Measurements from ENCODE around the gene EFCAB11.

The EFCAB11 gene, protein sequence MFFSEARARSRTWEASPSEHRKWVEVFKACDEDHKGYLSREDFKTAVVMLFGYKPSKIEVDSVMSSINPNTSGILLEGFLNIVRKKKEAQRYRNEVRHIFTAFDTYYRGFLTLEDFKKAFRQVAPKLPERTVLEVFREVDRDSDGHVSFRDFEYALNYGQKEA

DNA sequence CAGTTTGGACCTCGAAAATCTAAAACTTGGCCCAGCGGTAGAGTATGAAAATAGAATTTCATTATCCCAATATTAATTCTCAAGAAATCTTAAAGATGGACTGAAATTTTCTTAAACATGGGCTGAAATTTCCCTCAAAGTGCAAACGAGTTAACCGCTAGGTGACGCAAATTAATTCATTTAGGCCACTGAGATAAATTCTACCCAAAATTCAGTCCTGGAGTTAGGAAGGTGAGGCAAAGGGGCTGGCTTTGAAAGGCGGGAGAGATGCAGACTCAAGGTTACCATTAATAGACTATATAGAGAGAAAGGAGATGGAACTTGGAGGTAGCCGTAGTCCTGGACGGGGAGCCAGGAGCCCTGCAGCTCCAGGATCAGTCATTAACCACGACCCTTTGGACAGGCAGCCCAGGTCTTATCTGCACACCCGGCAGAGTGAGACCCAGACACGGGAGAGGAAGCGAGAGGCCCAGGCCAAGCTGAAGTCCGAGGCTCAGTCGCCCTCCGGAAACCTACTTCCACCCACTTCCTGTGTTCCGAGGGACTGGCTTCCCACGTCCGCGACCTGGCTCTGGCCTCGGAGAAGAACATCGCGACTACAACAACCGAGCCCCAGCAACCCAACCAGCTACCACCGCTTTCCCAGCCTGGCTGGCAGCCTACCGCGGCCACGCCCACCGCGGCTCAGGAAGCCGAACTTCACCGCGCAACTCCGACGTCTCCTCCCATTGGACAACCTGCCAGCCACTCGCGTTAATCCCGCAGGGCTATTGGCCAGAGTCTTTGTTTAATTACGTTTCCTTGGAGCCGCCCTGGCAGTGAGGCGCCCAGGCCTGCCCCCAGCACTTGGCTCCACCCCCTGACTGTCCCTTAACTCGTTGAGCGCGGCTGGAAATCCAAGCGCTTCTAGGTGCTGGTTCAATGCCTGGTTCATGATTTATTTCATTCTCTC is at the start of gene EFCAB11:
Gene EFCAB11 (minus strand): TSS at position 661 of the 952 bp plus-strand sequence. CDS start 70 bp downstream, at position 591.
- peaks cover 32% of the 10 kb centered on the region for H3K36me3 ChIP-seq (ENCODE audit: insufficient read depth, insufficient read length, low read length)
- no peaks in the 10 kb centered on the region for H3K27me3 ChIP-seq (ENCODE audit: insufficient read depth, insufficient read length)
- peak within 1 kb of the TSS; percentile 81 for H3K9ac ChIP-seq (ENCODE audit: insufficient read length, low read depth)
- H3K9me3 ChIP-seq (ENCODE audit: insufficient read depth, low read length), result peaks cover 15% of the 10 kb centered on the region; the same call in 1 of the 2 replicates
- no peak for TF ChIP-seq SUZ12 (IDR thresholded peaks at IDR 0.05; ENCODE audit: extremely low read depth, insufficient read depth, insufficient read length)
- TF ChIP-seq YY1 (IDR thresholded peaks at IDR 0.05; ENCODE audit: insufficient read depth, insufficient read length), result no peak
- TF ChIP-seq ZNF274 (IDR thresholded peaks at IDR 0.05; ENCODE audit: low read depth, low read length), result no peak
- DNase-seq (ENCODE audit: low read depth, low spot score), result peak; percentile 95
- no peaks in the 10 kb centered on the region for H3K4me1 ChIP-seq (ENCODE audit: insufficient read depth, insufficient read length)
- H3K4me3 ChIP-seq (ENCODE audit: insufficient read length, low read depth), result peak within 1 kb of the TSS; percentile 84

DNA sequence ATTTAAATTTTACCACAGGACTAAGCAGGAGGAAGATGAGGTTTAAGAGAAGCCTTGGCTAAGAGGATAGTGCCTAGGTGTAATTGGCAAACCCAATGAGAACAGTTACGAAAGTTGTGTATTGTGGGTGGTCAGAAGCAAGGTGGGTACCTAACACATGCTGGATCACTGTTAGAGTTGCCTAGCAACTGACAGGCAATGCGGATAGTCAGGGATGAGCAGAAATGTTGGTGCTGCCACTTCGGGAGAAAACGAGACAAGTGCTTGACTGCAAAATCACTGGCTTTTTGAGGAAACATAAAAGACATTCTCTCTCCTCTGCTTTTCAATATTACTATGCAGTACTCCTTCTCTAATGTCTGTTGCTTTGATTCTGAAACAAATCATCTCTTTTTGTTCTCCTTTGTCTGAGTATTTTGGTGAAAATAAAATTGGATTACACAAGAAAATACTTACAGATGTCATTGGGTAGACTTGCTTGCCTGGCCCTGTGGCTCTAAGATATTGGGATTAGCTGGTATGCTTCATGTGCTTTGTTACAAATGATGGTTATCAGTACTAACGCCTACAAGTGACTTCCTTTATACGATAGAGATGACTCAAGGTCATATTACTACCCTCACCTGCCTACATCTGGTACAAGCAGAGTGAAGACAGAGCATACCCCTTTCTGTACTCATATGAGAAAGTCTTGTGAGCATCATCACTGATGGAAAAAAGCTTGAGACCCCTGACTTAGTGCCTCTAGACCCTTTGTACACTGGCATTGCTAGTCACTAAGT is 49.2 kb upstream of the EFCAB11 start:
- Histone ChIP-seq H3K4me3 (ENCODE audit: insufficient read length, low read depth) (no peak overlapping the region), H3K9ac (ENCODE audit: insufficient read length, low read depth) (no peak overlapping the region), H3K4me1 (ENCODE audit: insufficient read depth, insufficient read length) (no peaks in the 10 kb centered on the region), H3K9me3 (ENCODE audit: insufficient read depth, low read length) (no peaks in the 10 kb centered on the region), H3K36me3 (ENCODE audit: insufficient read depth, insufficient read length, low read length) (peaks cover 55% of the 10 kb centered on the region), H3K27me3 (ENCODE audit: insufficient read depth, insufficient read length) (no peaks in the 10 kb centered on the region)
- TF ChIP-seq YY1 (IDR thresholded peaks at IDR 0.05; ENCODE audit: insufficient read depth, insufficient read length) (no peak), SUZ12 (IDR thresholded peaks at IDR 0.05; ENCODE audit: extremely low read depth, insufficient read depth, insufficient read length) (no peak), ZNF274 (IDR thresholded peaks at IDR 0.05; ENCODE audit: low read depth, low read length) (no peak)
- no peak for DNase-seq (ENCODE audit: low read depth, low spot score)

DNA sequence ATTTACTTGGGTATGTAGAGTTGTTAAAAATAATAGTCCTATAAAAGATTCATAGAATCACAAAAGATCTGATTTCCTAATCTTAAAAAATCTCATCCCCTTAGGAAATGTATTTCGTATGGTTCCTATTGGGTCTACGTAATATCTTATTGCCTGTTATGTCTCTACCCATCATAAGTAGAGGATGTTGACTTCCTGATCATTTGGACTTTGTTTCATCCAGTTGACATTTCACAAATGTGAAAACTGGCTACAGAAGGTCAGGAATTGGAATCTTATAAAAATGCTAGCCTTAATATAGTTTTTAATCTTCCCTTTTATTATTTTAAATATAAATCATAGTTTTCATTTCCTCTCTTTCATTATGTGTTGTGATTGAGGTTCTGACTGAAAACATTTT is 46.4 kb upstream of the EFCAB11 start:
- Histone ChIP-seq H3K9me3 (ENCODE audit: insufficient read depth, low read length) (no peaks in the 10 kb centered on the region), H3K36me3 (ENCODE audit: insufficient read depth, insufficient read length, low read length) (peaks cover 62% of the 10 kb centered on the region), H3K9ac (ENCODE audit: insufficient read length, low read depth) (no peak overlapping the region), H3K27me3 (ENCODE audit: insufficient read depth, insufficient read length) (no peaks in the 10 kb centered on the region), H3K4me3 (ENCODE audit: insufficient read length, low read depth) (no peak overlapping the region), H3K4me1 (ENCODE audit: insufficient read depth, insufficient read length) (no peaks in the 10 kb centered on the region)
- no peak for DNase-seq (ENCODE audit: low read depth, low spot score)
- TF ChIP-seq YY1 (IDR thresholded peaks at IDR 0.05; ENCODE audit: insufficient read depth, insufficient read length) (no peak), SUZ12 (IDR thresholded peaks at IDR 0.05; ENCODE audit: extremely low read depth, insufficient read depth, insufficient read length) (no peak), ZNF274 (IDR thresholded peaks at IDR 0.05; ENCODE audit: low read depth, low read length) (no peak)

DNA sequence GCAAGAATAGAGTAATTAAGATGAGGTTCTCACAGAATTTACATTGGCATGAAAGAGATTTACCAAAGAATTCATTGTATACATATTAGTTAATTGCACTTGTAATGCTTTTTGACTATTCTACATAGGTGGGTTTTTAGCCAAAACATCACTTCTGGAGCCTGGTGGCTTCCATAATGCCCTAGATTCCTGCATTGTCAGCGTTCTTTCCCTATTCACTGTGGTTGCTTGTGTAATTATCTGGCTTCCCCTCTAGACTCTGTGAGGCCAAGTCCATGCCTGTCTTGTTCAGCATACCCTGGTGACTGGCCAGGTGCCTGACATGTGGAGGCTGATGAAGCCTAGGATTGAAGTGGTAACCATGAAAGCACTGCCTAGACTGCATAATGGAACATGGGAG is 42.4 kb upstream of the EFCAB11 start:
- no peaks in the 10 kb centered on the region for H3K9me3 ChIP-seq (ENCODE audit: insufficient read depth, low read length)
- no peaks in the 10 kb centered on the region for H3K4me1 ChIP-seq (ENCODE audit: insufficient read depth, insufficient read length)
- no peak for DNase-seq (ENCODE audit: low read depth, low spot score)
- H3K4me3 ChIP-seq (ENCODE audit: insufficient read length, low read depth), result no peak overlapping the region
- no peak overlapping the region for H3K9ac ChIP-seq (ENCODE audit: insufficient read length, low read depth)
- TF ChIP-seq SUZ12 (IDR thresholded peaks at IDR 0.05; ENCODE audit: extremely low read depth, insufficient read depth, insufficient read length) (no peak), ZNF274 (IDR thresholded peaks at IDR 0.05; ENCODE audit: low read depth, low read length) (no peak), YY1 (IDR thresholded peaks at IDR 0.05; ENCODE audit: insufficient read depth, insufficient read length) (no peak)
- H3K36me3 ChIP-seq (ENCODE audit: insufficient read depth, insufficient read length, low read length), result peaks cover 79% of the 10 kb centered on the region
- no peaks in the 10 kb centered on the region for H3K27me3 ChIP-seq (ENCODE audit: insufficient read depth, insufficient read length)

DNA sequence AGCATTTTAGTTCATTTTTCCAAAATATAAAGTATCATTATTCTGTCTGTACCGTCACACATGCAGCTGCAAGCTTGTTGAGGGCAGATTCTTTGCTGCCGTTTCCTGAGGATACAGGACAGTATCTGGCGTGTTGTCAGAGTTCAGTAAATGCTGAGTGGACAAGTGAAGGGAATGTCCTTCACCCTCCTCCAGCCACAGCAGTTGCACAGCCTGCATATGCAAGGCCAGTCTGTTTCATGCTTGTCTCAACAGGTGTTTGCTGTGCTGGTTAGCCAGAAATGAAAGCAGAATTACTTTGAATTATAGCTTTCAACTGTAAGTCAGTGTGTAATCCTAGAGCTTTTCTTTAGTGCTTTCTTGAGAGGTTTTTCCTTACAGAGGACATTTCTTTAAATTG is 37.7 kb upstream of the EFCAB11 start:
- no peak for TF ChIP-seq YY1 (IDR thresholded peaks at IDR 0.05; ENCODE audit: insufficient read depth, insufficient read length)
- TF ChIP-seq SUZ12 (IDR thresholded peaks at IDR 0.05; ENCODE audit: extremely low read depth, insufficient read depth, insufficient read length), result no peak
- no peak for TF ChIP-seq ZNF274 (IDR thresholded peaks at IDR 0.05; ENCODE audit: low read depth, low read length)
- Histone ChIP-seq H3K9ac (ENCODE audit: insufficient read length, low read depth) (no peak overlapping the region), H3K9me3 (ENCODE audit: insufficient read depth, low read length) (no peaks in the 10 kb centered on the region), H3K27me3 (ENCODE audit: insufficient read depth, insufficient read length) (no peaks in the 10 kb centered on the region), H3K36me3 (ENCODE audit: insufficient read depth, insufficient read length, low read length) (peaks cover 82% of the 10 kb centered on the region), H3K4me1 (ENCODE audit: insufficient read depth, insufficient read length) (no peaks in the 10 kb centered on the region), H3K4me3 (ENCODE audit: insufficient read length, low read depth) (no peak overlapping the region)
- no peak for DNase-seq (ENCODE audit: low read depth, low spot score)

DNA sequence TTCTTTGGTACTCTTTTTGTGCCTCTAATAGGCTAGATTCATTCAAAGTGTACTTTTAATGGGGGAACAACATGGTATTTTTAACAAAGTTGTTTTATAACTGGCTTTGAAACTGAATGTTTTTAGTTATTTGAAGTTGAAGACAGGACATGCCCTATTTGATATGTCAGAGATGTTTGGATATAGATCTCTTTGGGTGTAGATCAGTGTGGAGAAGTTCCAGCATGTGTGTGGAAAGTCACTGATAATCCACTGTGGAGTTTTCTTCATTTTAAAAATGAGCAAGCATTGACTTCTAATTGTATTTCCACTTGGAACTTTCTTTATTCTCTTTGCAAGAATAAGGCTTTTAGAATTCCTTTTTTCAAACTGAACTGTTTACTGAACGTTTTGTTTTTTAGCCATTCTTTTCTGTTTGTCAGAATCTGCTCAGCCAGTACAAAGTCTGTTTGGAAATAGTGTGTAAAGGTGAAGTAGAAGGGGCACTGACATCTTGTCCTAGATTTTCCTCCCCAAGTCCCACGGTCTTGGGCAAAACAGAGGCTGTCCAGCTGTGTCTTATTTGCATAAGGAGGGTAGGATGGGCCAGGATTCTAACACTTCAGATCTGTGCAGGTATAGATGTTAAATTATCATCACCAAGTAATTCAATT is 36.2 kb upstream of the EFCAB11 start:
- Histone ChIP-seq H3K36me3 (ENCODE audit: insufficient read depth, insufficient read length, low read length) (peaks cover 72% of the 10 kb centered on the region), H3K9me3 (ENCODE audit: insufficient read depth, low read length) (no peaks in the 10 kb centered on the region), H3K4me3 (ENCODE audit: insufficient read length, low read depth) (no peak overlapping the region)

More for the DNA sequence above, 36.2 kb upstream of the EFCAB11 start:
- DNase-seq (ENCODE audit: low read depth, low spot score), result no peak
- peaks cover 5% of the 10 kb centered on the region for H3K4me1 ChIP-seq (ENCODE audit: insufficient read depth, insufficient read length)
- TF ChIP-seq YY1 (IDR thresholded peaks at IDR 0.05; ENCODE audit: insufficient read depth, insufficient read length), result no peak
- TF ChIP-seq ZNF274 (IDR thresholded peaks at IDR 0.05; ENCODE audit: low read depth, low read length), result no peak
- no peak for TF ChIP-seq SUZ12 (IDR thresholded peaks at IDR 0.05; ENCODE audit: extremely low read depth, insufficient read depth, insufficient read length)
- no peak overlapping the region for H3K9ac ChIP-seq (ENCODE audit: insufficient read length, low read depth)
- no peaks in the 10 kb centered on the region for H3K27me3 ChIP-seq (ENCODE audit: insufficient read depth, insufficient read length)
